HG03159 (cell line): ENCODE measurements around the gene ANKRD40CL.
"Not testable (repeated sequence)": the region's sequence is repeated elsewhere in the genome, so short reads cannot be mapped to it uniquely, and the experiment has no call there.

Source experiments
- ATAC-seq: cut with Tn5 transposase; IDR thresholded peaks from one replicate; pipeline ENCODE4 v1.9.1; 2021; ENCODE audit warnings: mild to moderate bottlenecking, moderate library complexity; ENCODE audit not compliant: unreplicated experiment

ANKRD40CL gene

DNA sequence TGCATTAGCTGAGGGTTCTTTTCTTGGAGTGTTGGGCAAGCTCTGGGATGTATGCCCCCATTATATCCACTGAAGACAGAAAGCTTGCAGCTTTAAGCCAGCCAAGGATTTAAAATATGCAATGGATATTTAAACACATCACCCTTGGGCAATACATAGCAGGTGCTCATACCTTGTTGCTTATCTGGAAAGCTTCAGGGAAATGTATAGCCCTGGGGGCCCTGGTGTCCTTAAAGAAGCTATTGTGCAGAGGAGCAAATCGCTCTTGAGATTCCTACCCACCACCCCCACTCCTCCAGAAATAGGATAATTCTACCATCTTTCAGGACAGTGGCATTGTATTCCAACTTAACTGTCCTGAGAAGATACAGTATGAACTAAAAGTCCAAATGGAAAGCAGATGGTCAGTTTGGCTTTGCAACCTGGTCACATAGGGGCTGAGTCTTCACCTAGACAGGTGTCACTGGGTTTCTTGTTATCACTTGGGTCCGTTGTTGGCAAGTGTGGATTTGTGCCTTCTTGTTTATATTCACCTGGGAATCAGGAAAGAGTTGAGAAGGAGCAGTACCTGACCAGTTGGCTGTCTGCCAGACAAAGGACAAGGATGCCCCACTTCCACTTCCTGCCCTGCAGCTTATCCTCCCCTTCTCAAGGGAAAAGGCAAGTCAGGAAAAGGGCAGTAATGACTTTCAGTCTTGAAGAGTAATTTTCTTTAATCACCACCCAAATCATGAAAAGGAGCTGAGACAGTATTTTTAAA, 3.4 kb downstream of the ANKRD40CL start:
- no peak for ATAC-seq

DNA sequence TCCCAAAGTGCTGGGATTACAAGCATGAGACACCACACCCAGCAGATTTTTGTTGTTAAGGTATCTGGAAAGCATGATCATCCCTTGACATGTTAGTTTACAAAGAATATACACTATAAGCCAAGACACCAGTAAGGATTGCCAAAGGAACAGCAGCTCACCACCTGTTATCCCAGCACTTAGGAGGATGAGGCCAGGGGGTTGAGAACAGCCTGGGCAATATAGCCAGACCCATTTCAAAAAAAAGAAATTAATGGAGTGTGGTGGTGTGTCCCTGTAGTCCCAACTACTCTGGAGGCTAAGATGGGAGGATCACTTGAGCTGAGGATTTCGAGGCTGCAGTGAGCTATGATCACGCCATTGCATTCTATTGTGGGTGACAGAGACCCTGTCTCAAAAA, 5.1 kb downstream of the ANKRD40CL start:
- no peak for ATAC-seq

DNA sequence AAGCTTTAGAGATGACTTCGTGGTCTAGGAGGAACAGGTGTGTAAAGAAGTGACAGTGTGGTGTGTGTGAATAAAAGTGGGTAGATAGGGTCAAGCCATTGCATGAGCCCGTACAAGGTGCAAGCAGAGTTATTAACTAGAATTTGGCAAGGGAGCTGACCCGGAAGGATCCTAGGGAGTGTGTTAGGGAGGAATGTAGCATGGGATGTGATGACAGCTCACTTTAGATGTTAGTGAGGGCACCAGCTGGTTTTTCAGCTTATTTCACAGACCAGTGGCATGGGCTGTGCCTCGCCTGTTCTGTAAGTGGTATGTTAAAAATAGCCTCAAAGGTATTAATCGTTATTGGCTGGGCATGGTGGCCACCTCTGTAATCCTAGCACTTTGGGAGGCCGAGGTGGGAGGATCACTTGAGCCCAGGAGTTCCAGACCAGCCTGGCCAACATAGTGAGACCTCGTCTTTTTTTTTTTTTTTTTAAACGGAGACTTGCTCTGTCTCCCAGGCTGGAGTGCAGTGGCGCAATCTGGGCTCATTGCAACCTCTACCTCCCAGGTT, 8.3 kb downstream of the ANKRD40CL start:
- ATAC-seq: no peak

DNA sequence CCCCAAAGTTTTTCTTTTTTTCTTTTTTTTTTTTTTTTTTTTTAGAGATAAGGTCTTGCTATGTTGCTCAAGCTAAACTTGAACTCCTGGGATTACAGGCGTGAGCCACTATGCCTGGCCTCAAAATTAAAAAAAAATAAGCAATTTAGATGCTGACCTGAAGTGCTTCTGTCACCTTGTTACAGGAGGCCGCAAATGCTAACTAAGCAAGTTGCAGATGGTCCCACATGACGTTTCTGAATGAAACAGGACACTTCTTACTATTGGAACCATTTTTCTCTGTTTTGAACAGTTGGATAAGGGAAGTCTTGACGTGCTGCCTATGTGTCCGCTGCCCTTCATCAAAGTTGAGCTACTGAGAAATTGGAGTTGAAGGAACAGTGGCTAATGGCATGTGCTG, 8.8 kb downstream of the ANKRD40CL start:
- ATAC-seq: no peak

DNA sequence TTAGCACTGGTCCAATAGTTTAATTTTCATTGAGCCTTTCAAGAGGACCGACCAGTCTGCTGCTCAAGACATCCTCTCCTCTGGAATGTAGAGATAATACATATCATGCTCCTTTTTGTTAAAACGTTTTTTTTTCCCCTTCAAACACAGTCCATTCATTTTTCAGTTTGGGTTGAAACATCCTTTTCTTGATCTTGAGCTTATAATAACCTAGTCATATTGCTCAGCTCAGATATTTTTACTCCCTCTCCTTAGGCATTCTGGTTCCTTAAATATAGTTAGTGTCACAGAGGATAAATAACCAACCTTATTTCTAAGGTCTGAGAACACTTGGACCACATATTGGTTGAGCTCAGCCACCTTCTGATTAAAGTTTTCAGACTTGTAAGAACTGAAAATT, 12.8 kb downstream of the ANKRD40CL start:
- ATAC-seq: no peak

DNA sequence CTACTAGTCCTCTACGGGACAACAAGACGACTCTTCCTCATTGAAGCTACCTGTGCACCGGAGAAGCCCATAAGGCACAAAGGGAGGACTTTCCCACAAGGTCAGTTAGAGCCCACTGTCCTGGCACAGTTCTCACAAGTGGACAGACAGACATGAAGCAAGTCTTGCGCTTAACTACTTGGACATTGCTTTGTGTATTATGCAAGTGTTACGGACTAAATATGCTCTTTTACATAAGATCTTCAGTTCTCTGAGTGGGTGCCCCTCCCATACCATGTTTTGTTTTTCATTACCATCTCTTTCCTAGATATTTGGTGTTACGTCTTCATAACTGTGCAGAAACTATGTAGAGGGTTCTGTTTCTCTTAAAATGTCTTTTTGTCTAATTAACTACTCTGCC, 18.1 kb downstream of the ANKRD40CL start:
- ATAC-seq: no peak

DNA sequence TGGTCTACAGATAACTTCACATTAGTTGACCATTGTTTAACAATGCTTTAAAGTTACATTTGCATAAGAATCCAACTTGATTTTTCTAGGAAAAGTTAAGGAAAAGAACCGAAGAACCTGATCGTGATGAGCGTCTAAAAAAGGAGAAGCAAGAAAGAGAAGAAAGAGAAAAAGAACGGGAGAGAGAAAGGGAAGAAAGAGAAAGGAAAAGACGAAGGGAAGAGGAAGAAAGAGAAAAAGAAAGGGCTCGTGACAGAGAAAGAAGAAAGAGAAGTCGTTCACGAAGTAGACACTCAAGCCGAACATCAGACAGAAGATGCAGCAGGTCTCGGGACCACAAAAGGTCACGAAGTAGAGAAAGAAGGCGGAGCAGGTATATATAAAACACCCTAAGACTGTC, 21.7 kb downstream of the ANKRD40CL start:
- ATAC-seq: no peak

DNA sequence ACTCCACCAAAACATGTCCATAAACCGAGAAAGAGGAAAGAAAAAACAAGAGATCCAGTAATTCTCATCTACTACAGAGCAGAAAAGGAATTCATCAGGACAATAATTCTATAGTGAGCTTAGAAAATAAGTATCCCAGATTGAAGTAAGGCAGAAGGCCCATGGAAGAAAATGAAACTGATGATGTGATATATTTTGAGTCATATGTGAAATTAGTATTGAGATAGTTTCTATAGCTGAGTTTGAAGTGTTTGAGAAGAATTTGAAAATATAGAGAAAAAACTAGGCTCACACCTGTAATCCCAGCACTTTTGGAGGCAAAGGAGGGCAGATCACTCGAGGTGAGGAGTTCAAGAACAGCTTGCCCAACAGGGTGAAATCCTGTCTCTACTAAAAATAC, 28.2 kb downstream of the ANKRD40CL start:
- ATAC-seq: no peak

DNA sequence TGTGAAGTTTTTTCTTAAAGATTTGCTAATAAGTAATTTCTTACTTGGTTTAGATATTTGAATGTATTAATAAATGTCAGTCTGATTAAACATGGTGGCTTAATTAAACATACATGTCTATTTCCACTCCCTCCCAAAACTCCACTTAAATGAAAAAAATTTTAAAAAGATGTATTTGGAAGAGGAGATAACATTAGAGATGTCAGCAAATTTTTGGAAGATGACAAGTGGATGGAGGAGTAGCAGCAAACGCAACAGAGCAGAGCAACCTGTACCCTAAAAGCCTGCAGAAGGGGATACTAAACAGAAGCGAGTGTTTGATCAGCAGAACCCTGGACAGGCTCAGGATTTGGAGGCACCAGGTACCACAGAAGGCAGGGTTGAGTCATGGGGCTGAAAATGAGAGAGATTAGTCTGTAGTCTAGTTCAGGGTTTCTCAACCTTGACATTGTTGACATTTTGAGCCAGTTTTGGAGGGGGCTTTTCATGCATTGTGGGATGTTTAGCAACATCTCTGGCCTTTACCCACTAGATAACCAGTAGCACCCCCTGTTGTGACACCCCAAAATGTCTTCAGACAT, 30.1 kb downstream of the ANKRD40CL start:
- ATAC-seq: no peak

DNA sequence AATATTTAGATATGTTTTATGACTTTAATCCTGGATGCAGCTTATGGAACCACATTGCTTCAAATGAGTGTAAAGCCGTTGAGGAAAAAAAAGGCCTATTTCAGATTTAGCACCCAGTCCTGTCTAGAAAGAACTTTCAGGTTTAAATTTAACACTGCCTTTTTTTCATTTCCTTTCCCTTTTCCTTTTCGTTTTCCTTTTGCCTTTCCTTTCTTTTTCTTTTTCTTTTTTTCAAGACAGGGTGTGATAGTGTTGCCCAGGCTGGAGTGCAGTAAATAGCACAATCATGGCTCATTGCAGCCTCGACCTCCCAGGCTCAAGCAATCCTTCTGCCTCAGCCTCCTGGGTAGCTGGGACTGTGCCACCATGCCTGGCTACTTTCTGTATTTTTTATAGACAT, 32.0 kb downstream of the ANKRD40CL start:
- no peak for ATAC-seq

DNA sequence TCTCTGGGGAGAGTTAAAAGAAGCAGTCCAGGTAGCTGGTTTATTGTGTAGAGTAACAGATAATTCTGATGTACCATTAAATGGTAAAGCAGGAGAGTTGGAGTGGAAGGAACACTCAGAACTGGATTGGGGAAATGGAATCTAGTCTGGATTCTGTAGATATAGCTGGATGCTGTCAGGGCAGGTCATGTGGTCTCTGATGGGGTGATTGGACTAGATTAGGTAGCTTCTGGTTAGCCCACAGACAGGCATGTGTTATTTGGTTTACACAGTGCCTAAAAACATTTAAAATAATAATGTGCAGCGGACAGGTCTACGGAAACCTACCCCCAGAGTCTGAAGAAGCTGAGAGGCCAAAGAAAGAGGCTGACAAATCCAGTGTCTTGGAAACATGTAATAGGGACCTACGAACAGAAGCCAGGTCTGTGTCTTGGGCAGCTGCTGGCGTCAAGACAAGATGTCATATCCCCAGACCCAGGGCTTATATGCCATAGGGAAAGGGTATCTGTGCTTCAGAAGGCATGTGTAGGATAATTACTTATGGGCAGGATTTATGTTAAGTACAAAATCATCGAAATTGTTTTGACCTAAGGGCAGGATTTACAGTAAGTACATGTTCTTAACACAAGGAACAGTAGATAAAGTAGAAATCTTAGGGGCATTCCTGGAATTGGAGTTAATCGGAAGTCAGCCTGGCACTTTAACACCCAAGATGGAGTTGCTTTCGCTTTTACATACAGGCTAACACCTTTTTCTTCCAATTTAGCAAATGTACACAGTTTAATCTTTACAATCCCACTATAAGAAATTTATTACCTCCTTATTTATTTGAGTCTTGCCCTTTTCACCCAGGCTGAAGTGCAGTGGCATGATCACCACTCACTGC, 35.5 kb downstream of the ANKRD40CL start:
- ATAC-seq: no peak

DNA sequence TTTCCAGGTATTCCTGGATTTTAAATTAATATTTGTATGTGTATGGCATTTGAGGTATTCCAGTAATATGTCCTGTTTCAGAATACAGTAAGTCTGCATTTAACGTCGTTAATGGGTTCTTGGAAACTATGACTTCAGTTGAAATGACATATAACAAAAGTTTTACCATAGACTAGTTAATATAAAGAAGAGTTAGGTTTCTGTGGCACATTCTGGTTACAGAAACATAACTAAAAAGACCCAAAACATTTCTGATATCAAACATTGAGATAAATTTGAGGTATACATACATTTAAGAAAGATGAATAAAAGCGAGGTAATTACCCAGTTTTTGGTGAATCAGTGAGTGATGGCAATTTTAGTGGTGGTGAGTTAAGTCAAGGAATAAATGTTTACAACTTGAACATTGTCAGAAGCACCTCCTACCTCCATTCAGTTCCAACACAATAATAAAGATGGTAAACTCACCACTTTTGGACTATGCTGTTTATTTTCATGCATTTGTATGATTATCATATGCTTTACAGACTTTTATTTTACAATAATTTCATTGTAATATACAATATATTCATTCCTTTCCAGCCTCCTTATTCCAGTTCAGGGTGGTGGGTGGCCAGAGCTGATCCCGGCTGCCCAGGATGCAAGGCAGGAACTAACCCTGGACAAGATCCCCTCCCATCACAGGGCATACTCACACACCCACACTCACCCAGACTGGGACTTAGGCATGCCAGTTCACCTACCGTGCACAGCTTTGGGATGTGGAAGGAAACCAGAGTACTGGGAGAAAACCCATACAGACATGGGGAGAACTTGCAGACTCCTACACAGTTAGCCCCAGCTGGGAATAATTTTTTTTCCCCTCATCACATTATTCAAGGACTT, 38.2 kb downstream of the ANKRD40CL start:
- ATAC-seq: no peak

DNA sequence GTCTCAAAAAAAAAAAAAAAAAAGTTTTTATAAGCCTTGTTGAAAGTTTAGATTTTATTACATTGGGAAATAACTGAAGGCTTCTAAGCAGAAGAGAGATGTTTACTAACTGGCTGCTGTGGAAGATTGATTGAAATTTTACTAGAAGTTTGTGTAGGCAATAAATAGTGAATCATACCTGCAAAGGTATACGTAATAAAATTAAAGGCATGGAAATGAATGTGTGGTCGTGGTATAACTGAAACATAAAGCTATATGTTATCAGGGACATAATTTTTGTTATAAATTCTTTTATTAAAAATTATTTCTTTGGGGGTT, 39.2 kb downstream of the ANKRD40CL start:
- no peak for ATAC-seq

DNA sequence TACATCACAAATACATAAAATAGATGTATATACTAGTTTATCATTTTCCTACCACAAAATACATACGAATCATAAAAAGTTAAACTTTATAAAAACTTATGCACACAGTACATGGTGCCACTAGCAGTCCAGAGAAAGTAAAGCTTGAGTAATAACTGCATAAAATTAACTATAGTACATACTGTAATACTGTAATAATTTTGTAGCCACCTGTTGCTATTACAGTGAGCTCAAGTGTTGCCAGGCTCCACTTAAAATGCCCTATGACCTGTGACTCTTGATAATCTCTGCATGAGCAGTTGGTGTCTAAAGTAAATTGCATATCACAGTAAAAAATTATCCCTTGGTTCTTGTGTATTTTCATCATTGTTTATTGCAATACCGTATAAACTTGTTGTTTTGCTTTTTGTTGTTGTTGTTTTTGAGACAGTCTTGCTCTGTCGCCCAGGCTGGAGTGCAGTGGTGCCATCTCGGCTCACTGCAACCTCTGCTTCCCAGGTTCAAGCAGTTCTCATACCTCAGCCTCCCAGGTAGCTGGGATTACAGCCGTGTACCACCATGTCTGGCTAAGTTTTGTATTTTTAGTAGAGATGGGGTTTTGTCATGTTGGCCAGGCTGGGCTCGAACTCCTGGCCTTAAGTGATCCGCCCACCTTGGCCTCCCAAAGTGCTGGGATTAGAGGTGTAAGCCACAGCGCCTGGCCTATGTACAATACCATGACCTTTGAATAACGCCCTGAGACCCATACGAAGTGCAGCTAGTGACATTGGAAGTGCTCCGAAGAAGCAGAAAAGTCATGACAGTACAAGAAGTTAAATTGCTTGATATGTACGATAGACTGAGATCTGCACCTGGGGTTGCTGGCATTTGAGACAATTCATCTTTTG, 41.3 kb downstream of the ANKRD40CL start:
- ATAC-seq: no peak

DNA sequence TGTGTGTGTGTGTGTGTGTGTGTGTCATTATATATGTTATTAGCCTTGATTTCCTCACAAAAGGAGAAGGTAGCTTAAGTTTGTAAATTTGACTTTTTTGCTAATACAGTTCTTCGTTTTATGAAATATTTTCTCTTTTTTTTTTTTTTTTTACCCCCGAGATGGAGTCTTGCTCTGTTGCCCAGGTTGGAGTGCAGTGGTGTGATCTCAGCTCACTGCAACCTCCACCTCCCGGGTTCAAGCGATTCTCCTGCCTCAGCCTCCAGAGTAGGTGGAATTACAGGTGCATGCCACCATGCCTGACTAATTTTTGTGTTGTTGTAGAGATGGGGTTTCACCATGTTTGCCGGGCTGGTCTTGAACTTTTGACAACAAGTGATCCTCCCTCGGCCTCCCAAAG, 42.7 kb downstream of the ANKRD40CL start:
- ATAC-seq: not testable (repeated sequence)

DNA sequence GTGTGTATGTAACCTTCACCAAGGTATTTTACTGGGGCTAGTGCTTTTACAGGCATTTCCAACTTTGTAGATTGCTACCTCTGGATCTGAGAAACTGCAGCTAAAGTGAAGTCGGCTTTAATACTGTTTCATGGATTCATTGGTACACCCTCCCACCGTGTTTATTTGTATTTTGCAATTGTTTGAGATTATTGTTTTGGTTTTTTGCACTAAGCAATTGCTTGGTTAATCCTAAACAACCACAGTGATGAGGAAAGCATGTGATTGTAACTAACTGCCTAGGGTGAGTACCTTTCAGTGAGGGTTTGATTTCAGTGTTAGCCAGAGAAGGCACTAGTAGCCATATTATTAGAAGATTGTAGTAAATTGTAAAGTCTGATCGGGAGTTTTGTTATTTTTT, 44.6 kb downstream of the ANKRD40CL start:
- no peak for ATAC-seq

DNA sequence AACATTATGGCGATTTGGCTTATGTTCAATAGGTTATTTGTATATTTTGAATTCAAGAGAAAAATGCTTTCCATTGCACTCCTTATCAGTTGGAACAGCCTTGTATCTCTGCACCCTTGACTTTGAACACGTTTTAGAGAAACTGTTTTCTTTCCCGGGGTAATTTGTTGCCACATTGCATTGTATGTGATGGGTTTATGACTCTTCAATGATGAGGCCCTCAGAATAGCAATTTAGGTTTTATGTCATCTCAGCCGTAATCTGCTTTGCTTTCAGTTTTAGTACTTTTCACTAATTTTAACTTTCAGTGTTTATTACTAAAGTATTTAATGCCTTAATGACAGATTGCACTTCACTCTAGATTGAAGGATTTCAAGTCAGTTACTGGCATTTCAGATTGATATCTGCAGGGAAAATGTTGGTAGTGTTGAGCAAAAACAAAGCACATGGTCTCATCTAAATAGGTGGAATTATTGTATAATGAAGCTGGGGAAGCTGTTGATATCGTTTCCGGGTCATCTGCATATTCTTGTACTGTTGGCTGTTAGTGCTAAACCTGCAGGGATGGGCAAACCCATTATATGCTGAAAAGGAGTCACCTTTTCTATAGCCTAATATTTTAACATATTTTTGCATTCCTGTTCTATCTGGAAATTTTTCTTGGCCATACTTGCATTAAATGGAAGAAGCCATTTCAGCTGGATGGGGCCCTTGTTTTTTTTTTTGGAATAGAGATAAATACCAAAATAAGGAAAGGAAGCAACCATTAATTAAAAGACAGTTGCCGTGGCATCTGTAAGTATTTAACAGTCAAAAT, 45.9 kb downstream of the ANKRD40CL start:
- no peak for ATAC-seq

DNA sequence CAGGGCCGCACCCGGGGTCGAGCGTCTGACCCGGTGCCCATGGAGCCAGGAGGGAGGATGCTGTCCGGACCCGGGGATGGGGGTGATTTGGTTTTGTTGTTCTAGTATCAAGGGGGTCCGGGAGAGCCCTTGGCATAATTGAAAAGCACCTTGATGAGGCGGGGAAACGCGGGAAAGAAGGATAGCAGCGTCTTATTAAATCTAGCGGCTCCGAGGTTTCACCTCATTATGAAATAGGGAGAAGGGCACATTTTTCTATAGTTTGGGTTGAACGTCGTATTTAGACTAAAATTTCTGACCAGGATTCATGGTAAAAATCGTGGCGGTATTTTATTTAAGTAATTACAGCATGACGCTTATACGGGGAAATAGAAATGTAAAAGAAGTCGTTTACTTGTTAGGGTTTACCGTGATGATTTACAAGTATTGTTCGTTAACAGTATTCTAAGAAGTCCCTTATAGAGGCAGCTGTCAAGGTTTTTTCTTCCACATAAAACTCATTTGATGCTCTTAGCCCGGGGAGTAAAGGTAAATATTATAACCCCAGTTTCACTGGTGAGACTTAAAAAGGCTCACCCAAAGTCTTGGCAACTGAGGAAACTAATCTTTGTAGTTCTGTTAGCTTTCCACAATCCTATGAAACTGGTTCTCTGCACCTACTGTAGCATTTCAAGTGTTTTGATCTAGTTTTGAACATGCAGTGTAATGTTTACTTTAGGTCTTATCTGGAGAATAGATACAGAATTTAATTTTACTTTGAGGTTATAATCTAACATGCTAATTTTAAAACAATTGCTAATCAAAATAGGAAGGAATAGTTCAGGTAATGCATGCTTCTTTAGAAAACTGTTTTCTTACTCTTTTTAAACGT, 47.2 kb downstream of the ANKRD40CL start:
- no peak for ATAC-seq
